GM12865 (cell line): ENCODE measurements around the gene DTHD1.

Experiments
- DNase-seq: peaks from one replicate; pipeline ENCODE4 v3.0.0; 2010; ENCODE audit warnings: low read depth
- H3K4me3 ChIP-seq: 2 replicates; pipeline ENCODE4 v1.5.1; 2011; ENCODE audit warnings: mild to moderate bottlenecking, low read depth, low read length, control low read depth
- CTCF ChIP-seq: IDR thresholded peaks from 2 replicates; pipeline ENCODE4 v1.5.1; 2011; ENCODE audit warnings: low read length, control low read depth, low read depth, inconsistent platforms; ENCODE audit not compliant: insufficient read depth; ENCODE audit errors: missing control alignments

The DTHD1 gene

GRCh38 chr4:36281384-36282106 lies at the start of gene DTHD1:
Gene DTHD1 (plus strand): TSS chr4:36281616. CDS start chr4:36281759, 143 bp downstream.
- no peak for TF ChIP-seq CTCF
- DNase-seq, result no peak
- H3K4me3 ChIP-seq, result no peak within 1 kb of the TSS

- no peak for DNase-seq
- no peak for TF ChIP-seq CTCF
- no peak overlapping the region for H3K4me3 ChIP-seq
These were observed 47.7 kb upstream of the DTHD1 start for GRCh38 chr4:36233567-36234266.

- no peak overlapping the region for H3K4me3 ChIP-seq
- no peak for TF ChIP-seq CTCF
- DNase-seq, result no peak
These were observed 46.1 kb upstream of the DTHD1 start for GRCh38 chr4:36235306-36235705.

GRCh38 chr4:36236159-36236558 lies 45.3 kb upstream of the DTHD1 start:
- TF ChIP-seq CTCF, result no peak
- no peak for DNase-seq
- H3K4me3 ChIP-seq, result no peak overlapping the region

GRCh38 chr4:36237366-36238313 lies 43.8 kb upstream of the DTHD1 start:
- TF ChIP-seq CTCF, result no peak
- no peak overlapping the region for H3K4me3 ChIP-seq
- DNase-seq, result no peak

GRCh38 chr4:36241771-36242170 lies 39.6 kb upstream of the DTHD1 start:
- TF ChIP-seq CTCF, result no peak
- peak; percentile 75 for DNase-seq
- H3K4me3 ChIP-seq, result peak overlapping the region; percentile 84
